ENCODE data around the gene EVA1C.

GRCh38 chr21:32481875-32482408 is 69.4 kb downstream of the EVA1C start:
- TF ChIP-seq CTCF (IDR thresholded peaks at IDR 0.05) (no peak), POLR2A (IDR thresholded peaks at IDR 0.05) (no peak)
